Aorta (tissue), 5 donors: ENCODE data around the gene RABGAP1L. TPM values are rescaled to one million over a fixed set of nuclear protein-coding genes. Genes with fewer than 3 reads are reported as not detected.
A peak's percentile ranks its signal among the peaks of the same experiment; 100 is the strongest.
"Not testable (repeated sequence)": the region's sequence is repeated elsewhere in the genome, so short reads cannot be mapped to it uniquely, and the experiment has no call there.

Experiments used
- ATAC-seq: fragments of 200-7000 bp; cut with Tn5 transposase; one replicate; pipeline ENCODE4 v1.9.1; 2022; ENCODE audit warnings: moderate library complexity; ENCODE audit not compliant: low FRiP score
- DNase-seq, 2 donors: peaks; one replicate each; pipeline ENCODE4 v3.0.0-alpha.2; 2020
- H3K27ac ChIP-seq, 2 donors: one replicate each; pipeline ENCODE4 v1.5.1; 2013; ENCODE audit warnings: low read length in 2 of 2, mild to moderate bottlenecking in 2 of 2, moderate library complexity in 2 of 2, control low read depth in 1 of 2, inconsistent platforms in 1 of 2, low read depth in 1 of 2
- H3K27me3 ChIP-seq, 2 donors: one replicate each; pipeline ENCODE4 v1.6.1; 2013; ENCODE audit warnings: control low read depth in 1 of 2, low read length in 1 of 2, mild to moderate bottlenecking in 1 of 2, moderate library complexity in 1 of 2; ENCODE audit not compliant: insufficient read depth in 2 of 2, control insufficient read depth in 1 of 2
- H3K36me3 ChIP-seq, 2 donors: one replicate each; pipeline ENCODE4 v1.6.1; 2013; ENCODE audit warnings: control low read depth in 1 of 2, low read length in 1 of 2, mild to moderate bottlenecking in 1 of 2; ENCODE audit not compliant: insufficient read depth in 2 of 2, control insufficient read depth in 1 of 2
- H3K4me1 ChIP-seq, 2 donors: one replicate each; pipeline ENCODE4 v1.6.1; 2013; ENCODE audit warnings: low read length in 2 of 2, control low read depth in 1 of 2, mild to moderate bottlenecking in 1 of 2, moderate library complexity in 1 of 2; ENCODE audit not compliant: insufficient read depth in 2 of 2, control insufficient read depth in 1 of 2
- H3K4me3 ChIP-seq, 2 donors: one replicate each; pipeline ENCODE4 v1.5.1; 2013; ENCODE audit warnings: low read length in 2 of 2, control low read depth in 1 of 2, mild to moderate bottlenecking in 1 of 2
- H3K9me3 ChIP-seq: one replicate; pipeline ENCODE4 v1.6.1; 2013; ENCODE audit warnings: mild to moderate bottlenecking, low read length; ENCODE audit not compliant: control insufficient read depth
- WGBS, 2 donors: extraction: QIAGEN DNeasy Blood & Tissue Kit; methylation state at CpG; one replicate each; pipeline ENCODE4 v1.1.7; 2013; 5-methylcytosine and 5-hydroxymethylcytosine counted together
- intact Hi-C, 2 donors: fragments of 100-400 bp; cut with DNase I; formaldehyde crosslinking; loops; one replicate each; pipeline versions ENCODE4 v1.14.2 to v1.15.0; 2022
- long read RNA-seq, 2 donors: library from polyadenylated mRNA; unstranded; transcript quantifications; one replicate each; pipeline ENCODE4 v2.0.0, GENCODE V29; 2020 to 2021
- polyA plus RNA-seq, 2 donors: library from polyadenylated mRNA; stranded (reverse); fragments of 200-250 nt; gene quantifications; one replicate each; pipeline ENCODE4 v1.2.3, GENCODE V29; 2013
- total RNA-seq, 2 donors: library from RNA; stranded (reverse); fragmentation: NEBNext Ultra II Directional; extraction: Animal tissue kit (Norgen Biotek cat#: 25700); gene quantifications; one replicate each; pipeline ENCODE4 v1.2.1, GENCODE V29; 2021
- donor health status: healthy with polysubstance abuse.
- donor health status: Bipolar disorder and iron deficiency.
- donor health status: DM: no; HTN: no; CAD: no.
- donor health status: DM: no; HTN: no; CAD: no.
- donor health status: DM: yes; HTN: yes; CAD: no.

The RABGAP1L gene
- total RNA-seq (10 to 100 TPM; 42.9 to 56.4 TPM), polyA plus RNA-seq (10 to 100 TPM; 14.8 to 33.9 TPM)
- long read RNA-seq, donor 1, partial matches to known transcripts, result 4 of 33 reads
- long read RNA-seq, donor 1, other reads (novel, unspliced or antisense), result 29 of 33 reads
- long read RNA-seq, donor 2, full-length matches to known transcripts, result 1 of 36 reads
- long read RNA-seq, donor 2, partial matches to known transcripts, result 3 of 36 reads
- long read RNA-seq, donor 2, other reads (novel, unspliced or antisense), result 32 of 36 reads

- DNase-seq, result peak; percentile 96 to 98
- Histone ChIP-seq H3K9me3 (no peaks in the 10 kb centered on the region), H3K27me3 (no peaks in the 10 kb centered on the region), H3K4me1 (no peaks in the 10 kb centered on the region), H3K4me3 (peak within 1 kb of the TSS; percentile 93 to 98), H3K27ac (peak within 1 kb of the TSS in 1 of 2 donors; percentile 66), H3K36me3 (no peaks in the 10 kb centered on the region)
- intact Hi-C loops, result loop anchor here in 1 of 2 donors (5.0 kb wide), 1 partner anchor 137 kb away; the partner anchor contains the start of gene RC3H1
- 0 to 1% methylated on average over 68 to 98 of the region's 98 CpGs for WGBS, 2 donors
- peak; percentile 99 for ATAC-seq
Measured at GRCh38 chr1:174159252-174160108, at the start of gene RABGAP1L. TSS of gene RABGAP1L (plus strand) at chr1:174159520.

DNA sequence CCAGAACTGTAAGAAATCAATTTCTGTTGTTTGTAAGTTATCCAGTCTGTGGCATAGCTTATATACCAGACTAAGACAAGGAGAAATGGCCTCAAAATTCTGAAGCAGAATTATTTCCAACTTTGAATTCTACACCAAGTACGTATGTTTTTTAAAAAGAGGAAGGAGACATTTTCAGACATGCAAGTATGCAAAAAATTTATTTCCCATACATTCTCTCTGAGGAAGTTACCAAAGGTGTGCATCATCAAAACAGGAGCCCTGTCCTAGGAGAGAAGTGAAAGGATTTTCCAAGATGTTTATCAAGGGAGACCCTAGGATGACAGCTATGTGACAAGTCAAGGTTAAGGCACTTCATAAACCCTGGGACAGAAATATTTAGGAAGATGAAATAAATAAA, 49.3 kb upstream of the RABGAP1L start:
- intact Hi-C loops, result no loop called here
- Histone ChIP-seq H3K27me3 (no peaks in the 10 kb centered on the region), H3K27ac (no peak overlapping the region), H3K4me3 (no peak overlapping the region), H3K4me1 (no peaks in the 10 kb centered on the region), H3K36me3 (no peaks in the 10 kb centered on the region), H3K9me3 (no peaks in the 10 kb centered on the region)
- ATAC-seq (no peak), DNase-seq (no peak)
- WGBS, 2 donors, result 47 to 61% methylated on average over 1 of the region's 1 CpG

DNA sequence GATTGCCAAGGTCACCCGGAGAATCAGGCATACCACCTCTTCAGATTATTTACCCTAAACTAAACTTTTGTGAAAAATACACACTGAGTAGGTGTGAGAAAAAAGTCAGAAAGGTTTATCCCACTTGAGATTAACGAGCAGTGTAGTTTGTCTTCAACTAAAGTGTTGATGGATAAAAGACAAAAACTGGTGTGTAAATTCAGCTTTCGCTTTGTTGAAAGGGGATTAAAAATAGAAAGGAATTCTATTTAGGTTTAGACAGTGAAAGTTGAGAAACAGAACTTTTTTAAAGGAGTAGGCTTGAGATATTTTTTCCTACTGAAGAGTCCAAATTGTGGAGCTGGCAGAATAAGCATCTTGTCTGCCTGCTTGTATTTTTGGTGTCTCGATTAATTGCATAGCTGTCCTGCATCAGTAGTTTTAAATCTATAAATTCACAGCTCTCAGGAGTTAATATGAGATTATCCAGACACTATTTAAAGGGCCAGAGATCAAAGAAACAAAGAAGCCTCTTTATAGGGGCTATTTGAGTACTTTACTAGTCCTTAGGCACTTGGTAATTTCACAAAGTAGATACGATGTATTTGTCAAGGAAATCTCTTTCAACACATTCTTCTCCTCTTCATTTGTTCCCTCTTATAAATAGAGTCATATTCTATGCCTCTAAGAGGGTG, 46.7 kb upstream of the RABGAP1L start:
- no peak for ATAC-seq

DNA sequence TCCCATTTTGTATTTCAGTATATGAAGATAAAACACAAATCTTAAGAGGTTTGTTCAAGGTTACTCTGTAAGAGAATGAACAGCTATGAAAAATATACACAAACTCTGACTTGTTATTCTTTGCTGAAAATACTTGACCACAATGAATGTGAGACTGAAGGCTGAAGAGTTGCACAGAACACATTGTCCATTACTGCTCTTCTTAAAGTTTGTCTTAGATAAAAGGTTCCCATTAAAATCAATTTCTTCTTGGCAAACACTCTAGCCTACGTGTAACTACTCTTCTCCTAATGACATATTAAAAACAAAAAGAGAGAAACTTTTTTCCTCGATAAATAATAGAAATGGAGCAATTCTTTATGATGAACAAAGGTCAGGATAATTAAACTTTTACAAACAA, 45.2 kb upstream of the RABGAP1L start:
- Histone ChIP-seq H3K4me1 (no peaks in the 10 kb centered on the region), H3K9me3 (no peaks in the 10 kb centered on the region), H3K27ac (no peak overlapping the region), H3K36me3 (no peaks in the 10 kb centered on the region), H3K27me3 (no peaks in the 10 kb centered on the region), H3K4me3 (no peak overlapping the region)
- intact Hi-C loops, result no loop called here
- ATAC-seq (no peak), DNase-seq (no peak)
- WGBS, 2 donors, result 69 to 76% methylated on average over 2 of the region's 2 CpGs

More for the DNA sequence above, 46.7 kb upstream of the RABGAP1L start:
- intact Hi-C loops, result no loop called here
- Histone ChIP-seq H3K9me3 (no peaks in the 10 kb centered on the region), H3K27me3 (no peaks in the 10 kb centered on the region), H3K4me1 (no peaks in the 10 kb centered on the region), H3K36me3 (no peaks in the 10 kb centered on the region), H3K4me3 (no peak overlapping the region), H3K27ac (no peak overlapping the region)
- DNase-seq, result no peak
- WGBS, 2 donors, result 5 to 8% methylated on average over 5 of the region's 5 CpGs

DNA sequence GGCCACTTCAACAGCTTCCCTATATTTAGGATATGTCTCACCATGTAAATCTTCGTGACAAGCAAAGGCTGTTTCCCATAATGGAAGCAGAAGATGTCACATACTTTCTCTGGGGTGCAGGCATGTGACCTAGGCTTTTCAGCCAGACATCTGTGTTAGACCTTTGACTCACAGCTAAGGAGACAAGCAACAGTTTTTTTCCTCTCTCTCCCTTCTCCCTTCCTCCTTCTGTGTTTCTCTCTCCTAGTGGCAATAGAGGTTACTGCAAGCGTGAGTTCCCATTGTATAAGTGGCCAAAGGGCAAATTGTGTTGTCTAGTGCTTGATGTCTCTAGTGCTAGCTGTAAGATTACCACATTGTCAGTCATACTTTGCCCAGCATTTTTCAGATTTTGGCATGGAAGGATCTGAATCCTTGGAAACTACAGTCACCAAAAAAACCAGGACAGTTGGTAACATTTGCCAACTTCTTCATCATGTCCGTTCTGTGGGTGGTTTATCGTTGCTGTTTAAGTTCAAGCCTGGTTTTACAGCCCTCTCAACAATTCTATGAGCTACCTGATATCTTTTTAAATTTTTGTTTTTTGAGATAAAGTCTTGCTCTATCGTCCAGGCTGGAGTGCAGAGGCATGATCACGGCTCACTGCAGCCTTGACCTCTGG, 44.4 kb upstream of the RABGAP1L start:
- Histone ChIP-seq H3K4me3 (no peak overlapping the region), H3K36me3 (no peaks in the 10 kb centered on the region), H3K9me3 (no peaks in the 10 kb centered on the region), H3K27ac (no peak overlapping the region), H3K27me3 (no peaks in the 10 kb centered on the region), H3K4me1 (no peaks in the 10 kb centered on the region)
- ATAC-seq, result no peak
- intact Hi-C loops, result no loop called here
- DNase-seq, result no peak
- 78 to 82% methylated on average over 6 of the region's 6 CpGs for WGBS, 2 donors

- no peaks in the 10 kb centered on the region for H3K4me1 ChIP-seq
- H3K9me3 ChIP-seq, result no peaks in the 10 kb centered on the region
- intact Hi-C loops, result no loop called here
- H3K36me3 ChIP-seq, result no peaks in the 10 kb centered on the region
- H3K27me3 ChIP-seq, result no peaks in the 10 kb centered on the region
- WGBS, 2 donors, result 94 to 95% methylated on average over 1 of the region's 1 CpG
- ATAC-seq (no peak), DNase-seq (no peak)
- H3K27ac ChIP-seq, result no peak overlapping the region
- no peak overlapping the region for H3K4me3 ChIP-seq
Measured at GRCh38 chr1:174116042-174116441, 43.3 kb upstream of the RABGAP1L start.

GRCh38 chr1:174118751-174119150, 40.6 kb upstream of the RABGAP1L start:
- H3K36me3 ChIP-seq, result no peaks in the 10 kb centered on the region
- no peaks in the 10 kb centered on the region for H3K27me3 ChIP-seq
- H3K4me3 ChIP-seq, result no peak overlapping the region
- no peak for ATAC-seq
- H3K4me1 ChIP-seq, result no peaks in the 10 kb centered on the region
- intact Hi-C loops, result no loop called here
- H3K9me3 ChIP-seq, result no peaks in the 10 kb centered on the region
- H3K27ac ChIP-seq, result no peak overlapping the region
- DNase-seq, result no peak

DNA sequence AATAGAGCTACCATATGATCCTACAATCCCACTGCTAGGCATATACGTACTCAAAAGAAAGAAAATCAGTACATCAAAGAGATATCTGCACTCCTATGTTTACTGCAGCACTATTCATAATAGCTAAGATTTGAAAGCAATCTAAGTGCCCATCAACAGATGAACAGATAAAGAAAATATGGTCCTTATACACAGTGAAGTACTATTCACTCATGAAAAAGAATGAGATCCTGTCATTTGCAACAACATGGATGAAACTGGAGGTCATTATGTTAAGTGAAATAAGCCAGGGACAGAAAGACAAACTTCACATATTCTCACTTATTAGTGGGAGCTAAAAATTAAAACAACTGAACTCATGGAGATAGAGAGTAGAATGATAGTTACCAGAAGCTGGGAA, 37.0 kb upstream of the RABGAP1L start:
- H3K9me3 ChIP-seq, H3K4me1 ChIP-seq, DNase-seq, H3K27me3 ChIP-seq, ATAC-seq, H3K4me3 ChIP-seq, intact Hi-C loops, H3K36me3 ChIP-seq, H3K27ac ChIP-seq: not testable (repeated sequence)
- WGBS, 2 donors, result 89 to 100% methylated on average over 1 of the region's 1 CpG
